Stomach (tissue), 4 donors: Measurements from ENCODE around the gene PMEPA1.

ENCODE experiments used
- POLR2A ChIP-seq, 4 donors: fragments of 450-650 bp; IDR thresholded peaks; one replicate each; pipeline ENCODE4 v1.6.1; 2016; ENCODE audit warnings: antibody characterized with exemption in 4 of 4, control low read depth in 2 of 4, mild to moderate bottlenecking in 1 of 4, moderate library complexity in 1 of 4
- POLR2AphosphoS5 ChIP-seq, 3 donors: sonication (generic); formaldehyde crosslinking; IDR thresholded peaks; one replicate each; pipeline ENCODE4 v1.6.1; 2016; ENCODE audit warnings: antibody characterized with exemption in 3 of 3
- TF ChIP-seq, protein P1 (sequence below), 7 experiments: fragments of 450-650 bp in 4 of 7; fragments of 200-600 bp in 3 of 7; sonication (generic) in 3 of 7; IDR thresholded peaks; one replicate each; pipeline ENCODE4 v1.5.1; 2016 to 2019; ENCODE audit warnings: antibody characterized with exemption in 7 of 7, control low read depth in 2 of 7, mild to moderate bottlenecking in 1 of 7

DNA sequence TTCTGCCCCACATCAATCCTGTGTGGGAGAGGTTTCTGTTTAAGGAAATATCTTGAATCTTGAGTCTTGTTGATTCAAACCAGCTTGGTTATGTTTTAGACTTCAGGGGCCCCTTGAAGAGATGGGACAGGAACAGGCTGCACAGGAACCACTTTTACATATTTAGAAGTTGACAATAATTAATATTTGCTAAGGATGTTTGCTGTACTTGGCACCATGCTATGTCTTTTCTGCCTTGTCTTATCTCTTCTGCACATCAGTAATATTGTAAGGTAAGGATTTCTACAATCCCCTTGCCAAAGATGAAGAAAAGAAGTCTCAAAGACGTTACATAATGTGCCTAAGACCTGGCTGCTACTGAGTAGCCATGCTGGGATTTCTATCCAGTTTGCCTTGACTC lies 48.0 kb upstream of the PMEPA1 start:
- TF ChIP-seq, protein P1, sequence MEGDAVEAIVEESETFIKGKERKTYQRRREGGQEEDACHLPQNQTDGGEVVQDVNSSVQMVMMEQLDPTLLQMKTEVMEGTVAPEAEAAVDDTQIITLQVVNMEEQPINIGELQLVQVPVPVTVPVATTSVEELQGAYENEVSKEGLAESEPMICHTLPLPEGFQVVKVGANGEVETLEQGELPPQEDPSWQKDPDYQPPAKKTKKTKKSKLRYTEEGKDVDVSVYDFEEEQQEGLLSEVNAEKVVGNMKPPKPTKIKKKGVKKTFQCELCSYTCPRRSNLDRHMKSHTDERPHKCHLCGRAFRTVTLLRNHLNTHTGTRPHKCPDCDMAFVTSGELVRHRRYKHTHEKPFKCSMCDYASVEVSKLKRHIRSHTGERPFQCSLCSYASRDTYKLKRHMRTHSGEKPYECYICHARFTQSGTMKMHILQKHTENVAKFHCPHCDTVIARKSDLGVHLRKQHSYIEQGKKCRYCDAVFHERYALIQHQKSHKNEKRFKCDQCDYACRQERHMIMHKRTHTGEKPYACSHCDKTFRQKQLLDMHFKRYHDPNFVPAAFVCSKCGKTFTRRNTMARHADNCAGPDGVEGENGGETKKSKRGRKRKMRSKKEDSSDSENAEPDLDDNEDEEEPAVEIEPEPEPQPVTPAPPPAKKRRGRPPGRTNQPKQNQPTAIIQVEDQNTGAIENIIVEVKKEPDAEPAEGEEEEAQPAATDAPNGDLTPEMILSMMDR (IDR thresholded peaks at IDR 0.05): no peak
- TF ChIP-seq POLR2A (IDR thresholded peaks at IDR 0.05) (no peak), POLR2AphosphoS5 (IDR thresholded peaks at IDR 0.05) (no peak)
